IMR-90 (cell line): ENCODE data around the gene AKT2. TPM values are rescaled to one million over a fixed set of nuclear protein-coding genes. Genes with fewer than 3 reads are reported as not detected.

Experiments used
- ATAC-seq: fragments of 200-7000 bp; cut with Tn5 transposase; 2 replicates; pipeline ENCODE4 v1.9.1; 2020; ENCODE audit warnings: low read depth, mild to moderate bottlenecking, moderate library complexity
- BruUV-seq: library from RNA; stranded (reverse); fragments of 400-500 nt; replicated peaks from 2 replicates; lab custom pipeline; 2021; lab: Mats Ljungman, UMichigan
- CTCF ChIA-PET: fragments of 300-600 bp; formaldehyde crosslinking; extraction: SDS; loops from one replicate; lab custom pipeline; 2021; ENCODE audit warnings: antibody characterized with exemption; lab: Yijun Ruan, JAX
- POLR2A ChIA-PET: fragments of 300-600 bp; sonication (Branson Sonifier 250); formaldehyde crosslinking; loops from one replicate; lab custom pipeline; 2022; ENCODE audit warnings: antibody characterized with exemption; ENCODE audit not compliant: unreplicated experiment; lab: Charles Lee
- DNase-seq: peaks from one replicate; pipeline ENCODE4 v3.0.0; 2013
- H2AFZ ChIP-seq: replicated peaks from 2 replicates; pipeline ENCODE3; 2013; ENCODE audit warnings: low read length, mild to moderate bottlenecking; ENCODE audit not compliant: poor library complexity
- H2AK5ac ChIP-seq: 2 replicates; pipeline ENCODE4 v1.6.1; 2013; ENCODE audit warnings: low read depth, low read length, inconsistent platforms
- H2AK9ac ChIP-seq: replicated peaks from 2 replicates; pipeline ENCODE3; 2013; ENCODE audit warnings: mild to moderate bottlenecking, low read depth, low read length, moderate library complexity; ENCODE audit not compliant: poor library complexity
- H2BK120ac ChIP-seq: 2 replicates; pipeline ENCODE4 v1.6.1; 2013; ENCODE audit warnings: low read depth, low read length, inconsistent platforms
- H2BK15ac ChIP-seq: 3 replicates; pipeline ENCODE4 v1.6.1; 2013; ENCODE audit warnings: low read depth, low read length, inconsistent platforms
- H2BK20ac ChIP-seq: 2 replicates; pipeline ENCODE4 v1.6.1; 2013; ENCODE audit warnings: low read depth, mild to moderate bottlenecking, inconsistent platforms, low read length, moderate library complexity
- H2BK5ac ChIP-seq: 2 replicates; pipeline ENCODE4 v1.6.1; 2013; ENCODE audit warnings: mild to moderate bottlenecking, low read depth, low read length, inconsistent platforms; ENCODE audit not compliant: poor library complexity, severe bottlenecking
- H3K14ac ChIP-seq: replicated peaks from 2 replicates; pipeline ENCODE4 v1.6.1; 2013; ENCODE audit warnings: low read depth, low read length, inconsistent platforms
- H3K18ac ChIP-seq: 2 replicates; pipeline ENCODE4 v1.6.1; 2013; ENCODE audit warnings: low read depth, low read length, control low read depth
- H3K23ac ChIP-seq: 2 replicates; pipeline ENCODE4 v1.6.1; 2013; ENCODE audit warnings: low read depth, low read length, inconsistent platforms
- H3K27ac ChIP-seq: 2 replicates; pipeline ENCODE4 v1.5.1; 2013; ENCODE audit warnings: mild to moderate bottlenecking, control low read depth, low read length; ENCODE audit not compliant: insufficient read depth
- H3K27me3 ChIP-seq: 2 replicates; pipeline ENCODE4 v1.6.1; 2013; ENCODE audit warnings: low read length; ENCODE audit not compliant: control insufficient read depth, insufficient read depth
- H3K36me3 ChIP-seq: 2 replicates; pipeline ENCODE4 v1.6.1; 2013; ENCODE audit warnings: low read length, mixed read lengths; ENCODE audit not compliant: control insufficient read depth, insufficient read depth
- H3K4ac ChIP-seq: 2 replicates; pipeline ENCODE4 v1.6.1; 2013; ENCODE audit warnings: low read depth, low read length, inconsistent platforms
- H3K4me1 ChIP-seq: 2 replicates; pipeline ENCODE4 v1.6.1; 2013; ENCODE audit warnings: low read length, mixed read lengths; ENCODE audit not compliant: control insufficient read depth, insufficient read depth
- H3K4me2 ChIP-seq: 2 replicates; pipeline ENCODE4 v1.6.1; 2013; ENCODE audit warnings: low read depth, mild to moderate bottlenecking, control low read depth, low read length, moderate library complexity
- H3K4me3 ChIP-seq: 2 replicates; pipeline ENCODE4 v1.5.1; 2013; ENCODE audit warnings: low read depth, mild to moderate bottlenecking, control low read depth, low read length, moderate library complexity; ENCODE audit not compliant: insufficient read depth
- H3K56ac ChIP-seq: 2 replicates; pipeline ENCODE4 v1.6.1; 2013; ENCODE audit warnings: low read length, inconsistent platforms; ENCODE audit not compliant: insufficient read depth; ENCODE audit errors: extremely low read depth
- H3K79me1 ChIP-seq, 2 experiments: 2 replicates each; pipeline ENCODE4 v1.6.1; 2013; ENCODE audit warnings: low read length in 2 of 2, inconsistent platforms in 1 of 2, low read depth in 1 of 2
- H3K9ac ChIP-seq: 2 replicates; pipeline ENCODE4 v1.6.1; 2013; ENCODE audit warnings: low read depth, low read length, control low read depth
- H3K9me1 ChIP-seq: 2 replicates; pipeline ENCODE4 v1.6.1; 2013; ENCODE audit warnings: low read length, inconsistent platforms; ENCODE audit not compliant: insufficient read depth
- H3K9me3 ChIP-seq: 2 replicates; pipeline ENCODE4 v1.6.1; 2013; ENCODE audit warnings: low read length; ENCODE audit not compliant: control insufficient read depth, insufficient read depth
- H4K20me1 ChIP-seq: 2 replicates; pipeline ENCODE4 v1.6.1; 2013; ENCODE audit warnings: low read length, inconsistent platforms; ENCODE audit not compliant: insufficient read depth
- H4K5ac ChIP-seq: 2 replicates; pipeline ENCODE4 v1.6.1; 2013; ENCODE audit warnings: mild to moderate bottlenecking, low read depth, low read length, control low read depth
- H4K8ac ChIP-seq, 2 experiments: 2 replicates each; pipeline ENCODE4 v1.6.1; 2013; ENCODE audit warnings: low read depth in 2 of 2, low read length in 2 of 2, control low read depth in 1 of 2, inconsistent platforms in 1 of 2
- H4K91ac ChIP-seq: 2 replicates; pipeline ENCODE4 v1.6.1; 2013; ENCODE audit warnings: low read depth, low read length, inconsistent platforms; ENCODE audit not compliant: insufficient read depth
- BHLHE40 ChIP-seq: fragments of 150-350 bp; IDR thresholded peaks from 2 replicates; pipeline ENCODE4 v1.6.1; 2016; ENCODE audit warnings: mild to moderate bottlenecking, low read depth, low read length
- CEBPB ChIP-seq: IDR thresholded peaks from 2 replicates; pipeline ENCODE4 v1.6.1; 2012; ENCODE audit warnings: low read depth, low read length, improper control_type of control experiment
- CHD1 ChIP-seq: IDR thresholded peaks from 2 replicates; pipeline ENCODE4 v1.6.1; 2012; ENCODE audit warnings: low read depth, low read length, improper control_type of control experiment
- FOS ChIP-seq: fragments of 150-350 bp; IDR thresholded peaks from 2 replicates; pipeline ENCODE4 v1.6.1; 2016; ENCODE audit warnings: low read depth, low read length
- MAFK ChIP-seq: IDR thresholded peaks from 2 replicates; pipeline ENCODE4 v1.6.1; 2012; ENCODE audit warnings: low read depth, low read length, improper control_type of control experiment
- MAZ ChIP-seq: IDR thresholded peaks from 2 replicates; pipeline ENCODE4 v1.6.1; 2012; ENCODE audit warnings: low read depth, mild to moderate bottlenecking, low read length, improper control_type of control experiment, moderate library complexity, borderline replicate concordance
- MXI1 ChIP-seq: IDR thresholded peaks from 2 replicates; pipeline ENCODE4 v1.6.1; 2012; ENCODE audit warnings: low read depth, mild to moderate bottlenecking, low read length, moderate library complexity, borderline replicate concordance
- NFE2L2 ChIP-seq: fragments of 150-350 bp; IDR thresholded peaks from 2 replicates; pipeline ENCODE4 v1.6.1; 2016; ENCODE audit warnings: low read depth, mild to moderate bottlenecking, low read length
- POLR2A ChIP-seq: IDR thresholded peaks from 2 replicates; pipeline ENCODE4 v1.6.1; 2012; ENCODE audit warnings: mild to moderate bottlenecking, low read depth, low read length
- RAD21 ChIP-seq: IDR thresholded peaks from 2 replicates; pipeline ENCODE4 v1.6.1; 2012; ENCODE audit warnings: low read length, improper control_type of control experiment
- RCOR1 ChIP-seq: IDR thresholded peaks from 2 replicates; pipeline ENCODE4 v1.6.1; 2012; ENCODE audit warnings: mild to moderate bottlenecking, low read length, improper control_type of control experiment; ENCODE audit not compliant: insufficient replicate concordance
- RFX5 ChIP-seq: IDR thresholded peaks from 2 replicates; pipeline ENCODE4 v1.8.0; 2012; ENCODE audit warnings: low read depth, mild to moderate bottlenecking, low read length, moderate library complexity
- SMC3 ChIP-seq: fragments of 150-350 bp; IDR thresholded peaks from 2 replicates; pipeline ENCODE4 v1.6.1; 2016; ENCODE audit warnings: low read depth, mild to moderate bottlenecking, antibody characterized with exemption, low read length, moderate library complexity
- WGBS, 2 experiments: methylation state at CpG; one replicate each; pipeline versions ENCODE4 v1.1.5 to v1.1.7; 2013; ENCODE audit warnings: missing lambda C conversion rate in 2 of 2; ENCODE audit not compliant: insufficient read length in 1 of 2; ENCODE audit errors: extremely low coverage in 2 of 2; 5-methylcytosine and 5-hydroxymethylcytosine counted together
- dilution Hi-C: fragments of 300-500 bp; cut with HindIII; formaldehyde crosslinking; loops from one replicate; pipeline ENCODE4 v1.14.3; 2018; ENCODE audit warnings: low sequenced_read_pairs; ENCODE audit not compliant: unreplicated experiment
- in situ Hi-C: fragments of 300-500 bp; cut with MboI; formaldehyde crosslinking; loops from 3 replicates; pipeline ENCODE4 v1.14.3; 2019; ENCODE audit warnings: low sequenced_read_pairs, inconsistent platforms, mixed read lengths
- intact Hi-C: fragments of 100-400 bp; cut with micrococcal nuclease; formaldehyde crosslinking; loops from 2 replicates; pipeline ENCODE4 v1.10.0; 2022
- polyA plus RNA-seq, 3 experiments: library from polyadenylated mRNA; depleted of rRNA; stranded (reverse); fragments of >200 nt; gene quantifications; 2 replicates each; pipeline ENCODE4 v1.2.3, GENCODE V29; 2012; ENCODE audit warnings: low replicate concordance in 1 of 3
- total RNA-seq: library from RNA; depleted of rRNA; stranded (reverse); fragments of >200 nt; gene quantifications from 2 replicates; pipeline ENCODE4 v1.2.3, GENCODE V29; 2012
- TF ChIP-seq, protein P1 (sequence below): fragments of 150-350 bp; IDR thresholded peaks from 2 replicates; pipeline ENCODE4 v1.6.1; 2017; ENCODE audit warnings: mild to moderate bottlenecking, antibody characterized with exemption, low read length, low read depth
- TF ChIP-seq, protein P2 (sequence below): fragments of 150-350 bp; IDR thresholded peaks from 2 replicates; pipeline ENCODE4 v1.6.1; 2016; ENCODE audit warnings: low read depth, mild to moderate bottlenecking, low read length, moderate library complexity, borderline replicate concordance
- TF ChIP-seq, protein P3 (sequence below): conservative IDR thresholded peaks from 2 replicates; pipeline ENCODE4 v1.5.1; 2012; ENCODE audit warnings: mild to moderate bottlenecking, low read depth, low read length, improper control_type of control experiment

AKT2 gene
- total and polyA plus RNA-seq, 2 of the 4 experiments (the other 2 are of a cell fraction): 61.5 to 104 TPM

DNA sequence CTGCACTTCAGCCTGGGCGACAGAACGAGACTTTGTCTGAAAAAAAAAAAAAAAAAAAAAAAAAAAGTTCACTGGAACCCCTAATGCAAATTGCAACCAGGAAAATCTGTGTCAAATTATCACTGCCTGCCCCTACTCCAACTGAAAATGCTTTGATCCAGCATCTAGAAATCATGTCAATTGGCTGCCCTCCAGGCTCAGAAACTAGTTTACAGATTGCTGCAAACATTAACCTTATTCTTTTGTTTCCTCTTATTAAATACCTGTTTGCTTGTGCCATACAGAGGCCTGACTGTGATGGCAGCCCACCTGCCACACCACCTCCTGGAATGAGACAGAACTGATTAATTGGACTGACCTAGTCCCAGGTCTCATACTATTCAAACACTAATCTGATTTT lies 18.6 kb upstream of the AKT2 start:
- in situ Hi-C loops (loop anchor here (10.0 to 25.0 kb wide), 2 partner anchors 209 to 301 kb away; partner anchors contain the start of gene LTBP4), dilution Hi-C loops (no loop called here), intact Hi-C loops (loop anchor here (10.0 kb wide), 1 partner anchor 121 kb away; the partner anchor contains the start of gene SERTAD1)
- H4K20me1 ChIP-seq: no peaks in the 10 kb centered on the region
- H3K56ac ChIP-seq: no peak overlapping the region
- no peak overlapping the region for H3K23ac ChIP-seq
- no peaks in the 10 kb centered on the region for H3K9me1 ChIP-seq
- POLR2A ChIA-PET: no interaction called here
- H3K36me3 ChIP-seq: no peaks in the 10 kb centered on the region
- no peak overlapping the region for H2BK5ac ChIP-seq
- no peak overlapping the region for H4K91ac ChIP-seq
- H3K79me1 ChIP-seq: no peaks in the 10 kb centered on the region
- H2BK15ac ChIP-seq: no peak overlapping the region
- no peak overlapping the region for H2BK20ac ChIP-seq
- CTCF ChIA-PET: no interaction called here
- no peak for DNase-seq
- no peak overlapping the region for H2BK120ac ChIP-seq
- H3K9me3 ChIP-seq: no peaks in the 10 kb centered on the region
- TF ChIP-seq MAZ: no peak
- TF ChIP-seq, protein P1, sequence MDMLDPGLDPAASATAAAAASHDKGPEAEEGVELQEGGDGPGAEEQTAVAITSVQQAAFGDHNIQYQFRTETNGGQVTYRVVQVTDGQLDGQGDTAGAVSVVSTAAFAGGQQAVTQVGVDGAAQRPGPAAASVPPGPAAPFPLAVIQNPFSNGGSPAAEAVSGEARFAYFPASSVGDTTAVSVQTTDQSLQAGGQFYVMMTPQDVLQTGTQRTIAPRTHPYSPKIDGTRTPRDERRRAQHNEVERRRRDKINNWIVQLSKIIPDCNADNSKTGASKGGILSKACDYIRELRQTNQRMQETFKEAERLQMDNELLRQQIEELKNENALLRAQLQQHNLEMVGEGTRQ: no peak
- no peak for TF ChIP-seq RFX5
- TF ChIP-seq FOS: no peak
- TF ChIP-seq BHLHE40: no peak
- no peak for TF ChIP-seq SMC3
- no peak for TF ChIP-seq NFE2L2
- TF ChIP-seq, protein P2, sequence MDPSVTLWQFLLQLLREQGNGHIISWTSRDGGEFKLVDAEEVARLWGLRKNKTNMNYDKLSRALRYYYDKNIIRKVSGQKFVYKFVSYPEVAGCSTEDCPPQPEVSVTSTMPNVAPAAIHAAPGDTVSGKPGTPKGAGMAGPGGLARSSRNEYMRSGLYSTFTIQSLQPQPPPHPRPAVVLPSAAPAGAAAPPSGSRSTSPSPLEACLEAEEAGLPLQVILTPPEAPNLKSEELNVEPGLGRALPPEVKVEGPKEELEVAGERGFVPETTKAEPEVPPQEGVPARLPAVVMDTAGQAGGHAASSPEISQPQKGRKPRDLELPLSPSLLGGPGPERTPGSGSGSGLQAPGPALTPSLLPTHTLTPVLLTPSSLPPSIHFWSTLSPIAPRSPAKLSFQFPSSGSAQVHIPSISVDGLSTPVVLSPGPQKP: no peak
- no peak for TF ChIP-seq RCOR1
- TF ChIP-seq, protein P3, sequence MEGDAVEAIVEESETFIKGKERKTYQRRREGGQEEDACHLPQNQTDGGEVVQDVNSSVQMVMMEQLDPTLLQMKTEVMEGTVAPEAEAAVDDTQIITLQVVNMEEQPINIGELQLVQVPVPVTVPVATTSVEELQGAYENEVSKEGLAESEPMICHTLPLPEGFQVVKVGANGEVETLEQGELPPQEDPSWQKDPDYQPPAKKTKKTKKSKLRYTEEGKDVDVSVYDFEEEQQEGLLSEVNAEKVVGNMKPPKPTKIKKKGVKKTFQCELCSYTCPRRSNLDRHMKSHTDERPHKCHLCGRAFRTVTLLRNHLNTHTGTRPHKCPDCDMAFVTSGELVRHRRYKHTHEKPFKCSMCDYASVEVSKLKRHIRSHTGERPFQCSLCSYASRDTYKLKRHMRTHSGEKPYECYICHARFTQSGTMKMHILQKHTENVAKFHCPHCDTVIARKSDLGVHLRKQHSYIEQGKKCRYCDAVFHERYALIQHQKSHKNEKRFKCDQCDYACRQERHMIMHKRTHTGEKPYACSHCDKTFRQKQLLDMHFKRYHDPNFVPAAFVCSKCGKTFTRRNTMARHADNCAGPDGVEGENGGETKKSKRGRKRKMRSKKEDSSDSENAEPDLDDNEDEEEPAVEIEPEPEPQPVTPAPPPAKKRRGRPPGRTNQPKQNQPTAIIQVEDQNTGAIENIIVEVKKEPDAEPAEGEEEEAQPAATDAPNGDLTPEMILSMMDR: no peak
- TF ChIP-seq RAD21: no peak
- no peak for TF ChIP-seq POLR2A
- no peak for TF ChIP-seq CHD1
- no peak for TF ChIP-seq MXI1
- TF ChIP-seq MAFK: no peak
- no peak for TF ChIP-seq CEBPB
- H3K27me3 ChIP-seq: no peaks in the 10 kb centered on the region
- no peak for ATAC-seq
- no peak overlapping the region for H2AK5ac ChIP-seq
- no peak overlapping the region for H3K4me2 ChIP-seq
- H3K27ac ChIP-seq: no peak overlapping the region
- no CpG with 5 or more reads among the region's 2 CpGs for WGBS, 2 experiments
- BruUV-seq: no TSS peak
- no peak overlapping the region for H3K4me3 ChIP-seq
- H3K4ac ChIP-seq: no peak overlapping the region
- no peak overlapping the region for H2AFZ ChIP-seq
- no peaks in the 10 kb centered on the region for H3K4me1 ChIP-seq
- H3K18ac ChIP-seq: no peak overlapping the region
- H3K9ac ChIP-seq: no peak overlapping the region
- no peak overlapping the region for H4K5ac ChIP-seq
- no peak overlapping the region for H2AK9ac ChIP-seq
- no peak overlapping the region for H3K14ac ChIP-seq
- no peak overlapping the region for H4K8ac ChIP-seq
